Left lobe of liver (tissue), 2 donors: ENCODE results near the gene DCLRE1B. TPM values are rescaled to one million over a fixed set of nuclear protein-coding genes. Genes with fewer than 3 reads are reported as not detected.
A peak's percentile ranks its signal among the peaks of the same experiment; 100 is the strongest.

ENCODE experiments used
- ATAC-seq: fragments of 200-7000 bp; cut with Tn5 transposase; one replicate; pipeline ENCODE4 v1.9.1; 2020; ENCODE audit warnings: mild to moderate bottlenecking, moderate library complexity
- DNase-seq: peaks from one replicate; pipeline ENCODE4 v3.0.0-alpha.2; 2020; ENCODE audit warnings: low spot score
- total RNA-seq: library from RNA; stranded (reverse); gene quantifications from one replicate; pipeline ENCODE4 v1.2.1, GENCODE V29; 2021
- donor health status: DM: no; HTN: no; CAD: no; lungs with moderate emphysema.
- donor health status: DM: no; HTN: yes; CAD: no.

Gene DCLRE1B
- total RNA-seq, 1 donor from 2014 or later, result 1.6 TPM

DNA sequence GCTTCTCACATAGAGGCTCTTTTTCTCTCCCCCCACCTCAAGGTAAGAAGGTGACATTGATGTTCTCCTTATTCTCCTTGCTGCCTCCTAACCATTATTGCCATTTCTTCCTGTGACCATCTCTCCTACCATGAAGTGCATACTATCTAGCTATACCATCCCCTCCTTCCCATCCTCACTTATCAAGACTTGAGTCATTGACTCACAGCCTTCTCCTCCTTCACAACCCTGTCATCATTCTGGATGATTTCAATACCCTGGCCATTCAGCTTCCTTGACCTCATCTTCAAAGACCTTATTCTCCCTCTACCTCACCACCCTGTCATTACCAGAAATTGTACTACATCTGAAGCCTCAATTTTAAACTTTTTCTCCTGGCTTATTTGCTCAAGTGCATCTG is 13.1 kb downstream of the DCLRE1B start:
- DNase-seq (no peak), ATAC-seq (no peak)

DNA sequence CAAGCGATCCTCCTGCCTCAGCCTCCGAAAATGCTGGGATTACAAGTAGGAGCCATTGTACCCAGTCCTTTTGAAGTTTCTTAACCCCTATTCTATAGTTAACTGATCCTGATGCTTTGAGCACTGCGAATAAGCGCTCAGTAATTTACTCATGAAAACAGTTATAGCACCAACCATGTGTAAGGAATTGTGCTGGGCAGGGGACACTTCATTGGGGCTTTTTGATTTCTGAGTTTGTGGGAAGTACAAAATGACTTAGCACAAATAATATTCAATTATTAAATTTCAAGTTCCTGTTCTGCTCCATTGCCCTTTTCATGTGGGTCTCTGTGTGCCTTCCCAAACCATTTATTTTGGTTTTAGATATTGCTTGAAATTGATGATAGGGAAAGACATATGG is 17.8 kb downstream of the DCLRE1B start:
- DNase-seq (no peak), ATAC-seq (no peak)

DNA sequence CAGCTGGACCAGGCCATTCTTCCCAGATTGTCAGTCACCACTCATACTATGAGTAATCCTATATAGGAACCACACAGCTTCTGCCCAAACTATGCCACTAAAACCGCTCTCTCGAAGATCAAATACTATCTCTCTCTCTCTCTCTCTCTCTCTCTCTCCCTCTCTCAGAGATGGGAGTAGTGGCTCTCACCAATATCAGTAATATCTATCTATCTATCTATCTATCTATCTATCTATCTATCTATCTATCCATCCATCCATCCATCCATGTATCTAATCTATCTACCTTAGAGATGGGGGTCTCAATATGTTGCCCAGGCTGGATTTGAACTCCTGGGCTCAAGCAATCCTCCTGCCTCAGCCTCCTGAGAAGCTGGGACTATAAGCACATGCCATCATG is 19.3 kb downstream of the DCLRE1B start:
- ATAC-seq, result no peak

DNA sequence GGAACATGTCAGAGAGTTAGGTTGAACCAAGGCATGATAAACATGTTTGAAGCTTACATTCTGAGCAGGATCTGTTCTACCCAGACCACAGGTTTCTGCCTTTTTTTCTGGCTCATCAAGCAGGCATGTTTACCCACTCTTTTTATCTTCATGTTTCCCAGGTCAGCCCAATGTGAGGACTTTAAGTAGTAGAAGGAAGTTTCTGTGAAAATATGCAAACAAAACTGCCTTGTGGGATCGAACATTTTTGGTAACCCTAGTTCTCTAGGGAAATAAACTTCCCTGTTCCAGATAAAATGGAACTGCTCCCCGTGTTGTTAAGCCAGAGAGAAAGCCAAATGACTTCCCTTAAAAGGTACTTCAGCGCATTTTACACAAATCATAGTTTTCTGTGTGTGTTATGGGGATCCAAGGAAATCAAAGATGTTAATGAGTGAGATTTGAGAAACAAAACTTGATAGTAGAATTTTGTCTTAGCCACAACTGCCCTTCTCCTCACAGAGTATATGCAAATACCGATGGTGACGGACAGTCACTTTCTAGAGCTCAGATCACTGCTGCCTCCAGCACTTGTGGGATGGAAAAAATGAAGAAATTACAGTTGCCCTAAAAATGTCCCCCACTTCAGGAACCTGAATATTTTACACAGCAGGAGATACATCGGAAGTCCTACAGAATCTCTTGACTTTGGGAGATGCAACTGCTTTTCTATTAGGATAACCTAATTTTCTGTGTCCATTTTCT is 23.2 kb downstream of the DCLRE1B start:
- ATAC-seq (no peak), DNase-seq (no peak)

More for the DNA sequence above, 19.3 kb downstream of the DCLRE1B start:
- no peak for DNase-seq

DNA sequence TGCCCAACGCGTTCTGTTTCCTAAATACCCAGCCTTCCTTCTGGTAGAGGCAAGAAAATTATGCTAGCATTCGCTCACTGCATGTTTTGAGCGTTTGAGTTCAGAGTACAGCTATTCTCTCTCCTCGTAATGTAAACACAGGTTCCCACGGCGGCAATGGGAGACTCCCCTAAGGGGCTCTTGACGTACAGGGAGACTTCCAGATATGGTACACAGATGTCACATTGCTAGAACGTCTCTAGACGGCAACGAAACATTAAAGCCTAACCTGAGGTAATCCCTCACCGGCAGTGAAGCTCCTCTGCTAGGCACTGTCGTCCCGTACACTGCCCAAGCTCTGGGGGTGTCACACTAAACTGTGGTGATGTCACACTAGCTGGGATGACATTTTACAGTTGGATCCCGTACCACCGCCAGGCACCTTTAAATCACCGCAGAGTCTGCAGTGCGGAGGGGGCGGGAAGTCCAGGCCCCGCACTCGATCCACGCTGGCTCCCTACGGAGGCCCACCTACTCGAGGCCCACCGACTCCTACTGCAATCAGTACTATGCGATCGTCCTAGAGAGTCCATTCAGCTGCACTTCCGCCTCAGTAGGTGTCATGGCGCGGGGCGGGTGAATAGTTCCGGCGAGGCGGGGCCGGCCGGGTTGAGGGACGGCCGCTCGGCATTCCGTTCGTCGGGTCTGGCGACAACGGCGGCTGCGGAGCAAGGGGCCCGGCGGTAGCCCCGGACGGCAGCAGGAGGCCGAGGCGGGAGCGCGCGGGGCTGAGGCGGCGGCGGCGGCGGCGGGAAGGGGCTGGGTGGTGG is 24.0 kb downstream of the DCLRE1B start, which contains the start of gene HIPK1:
HIPK1 (plus strand) TSS at position 384 of the 809 bp plus-strand sequence.
- ATAC-seq (peak; percentile 92), DNase-seq (peak; percentile 96)

DNA sequence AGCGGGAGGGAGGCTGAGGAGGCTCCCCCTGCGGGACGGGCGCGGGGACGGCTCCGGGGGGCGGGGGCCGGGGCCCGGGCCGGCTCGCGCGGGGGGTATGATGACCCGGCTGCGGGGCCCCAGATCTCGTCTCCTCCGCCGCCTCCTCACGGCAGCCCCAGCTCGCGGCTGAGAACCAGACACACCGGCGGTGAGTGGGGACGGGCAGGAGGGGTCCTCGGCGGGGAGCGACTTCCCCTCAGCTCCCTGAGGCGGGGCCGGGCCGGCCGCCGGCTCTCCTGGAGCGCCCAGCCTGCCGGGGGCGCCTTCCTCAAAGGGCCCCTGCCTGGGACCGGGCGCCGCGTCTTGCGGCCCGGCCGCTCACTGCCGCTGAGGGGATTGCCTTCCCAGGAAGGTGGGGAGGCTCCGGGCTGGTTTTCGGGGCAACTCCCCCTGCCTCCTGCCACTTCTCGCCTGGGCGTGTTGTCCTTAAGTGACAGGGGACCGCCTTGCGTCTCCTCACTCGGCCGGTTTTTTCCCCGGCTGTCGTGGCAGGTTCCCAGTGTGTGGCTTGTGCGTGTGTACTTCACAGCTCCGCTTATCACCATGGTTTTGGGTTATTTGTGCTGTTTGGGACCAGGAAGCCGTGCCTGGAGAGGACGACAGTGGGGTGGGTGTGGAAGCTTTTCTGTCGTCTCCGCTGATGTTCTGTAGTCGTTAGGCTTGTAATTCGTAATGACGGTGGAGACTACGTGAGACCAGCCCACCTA is 24.8 kb downstream of the DCLRE1B start:
- DNase-seq, result peak; percentile 64
- peak; percentile 59 for ATAC-seq

DNA sequence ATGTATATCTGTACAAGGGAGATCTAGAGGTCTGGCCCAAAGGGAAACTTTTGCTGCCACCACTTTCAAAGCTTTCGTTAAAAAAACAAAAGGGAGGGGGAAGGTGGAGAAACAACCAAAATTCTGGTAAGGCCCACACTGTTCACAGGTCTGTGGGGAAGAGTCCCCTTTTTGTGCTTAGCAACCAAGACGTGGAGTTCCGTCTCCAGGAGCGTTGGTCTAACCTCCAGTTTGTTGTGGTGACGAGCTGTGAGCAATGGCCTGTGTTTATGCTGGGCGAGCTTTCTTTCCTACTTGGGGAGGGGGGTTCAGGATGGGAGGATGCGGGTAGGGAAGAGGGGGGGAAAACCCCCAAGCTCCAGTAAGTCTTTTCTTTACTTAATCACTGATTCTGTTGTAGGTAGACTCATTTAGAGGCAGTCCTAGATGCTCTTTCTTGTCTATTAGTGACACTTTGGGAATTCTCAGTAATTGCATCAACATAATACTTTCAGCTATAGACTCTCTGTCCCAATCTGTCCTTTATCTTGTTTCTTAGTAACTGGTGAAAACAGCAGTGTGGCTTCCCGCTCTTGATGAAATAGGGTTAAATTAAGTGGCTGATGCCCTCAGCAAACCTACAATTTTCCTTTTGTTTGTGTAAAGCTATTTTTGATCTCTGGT is 25.5 kb downstream of the DCLRE1B start:
- ATAC-seq (no peak), DNase-seq (no peak)

DNA sequence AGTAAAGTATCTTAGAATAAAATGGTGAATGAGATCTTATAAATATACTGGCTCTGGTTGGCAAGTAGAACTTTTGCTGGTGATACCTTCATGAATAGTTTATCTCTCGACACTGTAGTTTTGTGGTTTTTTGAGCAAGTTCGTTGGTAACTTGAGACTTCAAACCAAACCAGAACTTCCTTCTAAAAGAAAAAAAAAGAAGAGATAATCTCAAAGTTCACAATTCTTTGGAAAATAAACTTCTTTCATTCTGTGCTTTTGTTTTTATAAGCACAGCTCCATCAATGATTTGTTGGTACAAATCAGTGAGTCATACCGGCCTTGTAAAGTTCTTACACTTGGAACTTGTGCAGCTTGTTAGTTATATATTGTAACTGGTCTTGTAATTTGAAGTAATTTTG is 26.3 kb downstream of the DCLRE1B start:
- ATAC-seq, result no peak
- DNase-seq, result no peak

DNA sequence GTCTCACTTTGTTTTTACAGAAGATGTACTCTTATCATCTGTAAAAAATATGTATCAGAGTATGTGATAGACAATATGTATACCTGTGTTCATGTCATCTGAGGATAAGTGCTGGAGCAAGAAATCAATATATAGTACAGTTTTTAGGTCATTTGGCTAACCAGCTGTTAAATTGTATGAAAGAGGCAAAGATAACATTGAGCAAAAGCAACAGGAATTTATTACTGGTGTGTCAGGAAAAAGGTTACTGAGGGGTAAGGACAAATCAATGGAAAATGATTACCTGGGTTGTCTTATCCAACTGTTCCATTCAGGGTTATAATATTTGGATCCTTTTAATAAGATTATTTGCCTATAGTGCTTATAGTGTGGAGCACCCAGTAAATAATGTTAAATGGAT is 28.9 kb downstream of the DCLRE1B start:
- ATAC-seq (no peak), DNase-seq (no peak)

DNA sequence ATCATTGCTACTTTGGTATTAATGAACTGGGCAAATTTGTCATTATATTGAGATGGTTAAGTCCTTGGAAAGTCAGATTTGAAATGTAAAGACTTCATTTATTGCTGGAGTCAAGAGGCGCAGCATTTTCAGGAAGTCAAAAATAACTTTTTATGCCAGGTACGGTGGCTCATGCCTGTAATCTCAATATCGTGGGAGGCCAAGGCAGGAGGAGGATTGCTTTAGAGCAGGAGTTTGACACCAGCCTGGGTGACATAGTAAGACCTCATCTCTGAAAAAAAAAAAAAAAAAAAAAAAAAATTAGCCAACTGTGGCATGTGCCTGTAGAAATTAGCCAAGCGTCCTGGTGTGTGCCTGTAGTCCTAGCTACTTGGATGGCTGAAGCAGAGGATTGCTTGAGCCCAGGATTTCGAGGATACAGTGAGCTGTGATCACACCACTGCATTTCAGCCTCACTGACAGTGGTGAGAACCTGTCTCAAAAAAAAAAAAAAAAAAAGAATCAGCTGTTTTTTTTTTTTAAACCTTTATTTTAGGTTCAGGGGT is 29.5 kb downstream of the DCLRE1B start:
- ATAC-seq, result no peak
- DNase-seq, result no peak

DNA sequence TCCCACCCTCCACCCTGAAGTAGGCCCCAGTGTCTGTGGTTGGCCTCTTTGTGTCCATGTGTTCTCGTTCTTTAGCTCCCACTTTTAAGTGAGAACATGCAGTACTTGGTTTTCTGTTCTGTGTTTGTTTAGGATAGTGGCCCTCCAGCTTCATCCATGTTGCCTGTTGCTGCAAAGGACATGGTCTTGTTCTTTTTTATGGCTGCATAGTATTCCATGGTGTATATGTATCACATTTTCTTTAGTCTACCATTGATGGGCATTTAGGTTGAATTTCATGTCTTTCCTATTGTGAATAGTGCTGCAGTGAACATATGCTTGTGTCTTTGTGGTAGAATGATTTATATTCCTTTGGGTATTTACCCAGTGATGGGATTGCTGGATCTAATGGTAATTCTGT is 30.1 kb downstream of the DCLRE1B start:
- no peak for DNase-seq
- no peak for ATAC-seq

DNA sequence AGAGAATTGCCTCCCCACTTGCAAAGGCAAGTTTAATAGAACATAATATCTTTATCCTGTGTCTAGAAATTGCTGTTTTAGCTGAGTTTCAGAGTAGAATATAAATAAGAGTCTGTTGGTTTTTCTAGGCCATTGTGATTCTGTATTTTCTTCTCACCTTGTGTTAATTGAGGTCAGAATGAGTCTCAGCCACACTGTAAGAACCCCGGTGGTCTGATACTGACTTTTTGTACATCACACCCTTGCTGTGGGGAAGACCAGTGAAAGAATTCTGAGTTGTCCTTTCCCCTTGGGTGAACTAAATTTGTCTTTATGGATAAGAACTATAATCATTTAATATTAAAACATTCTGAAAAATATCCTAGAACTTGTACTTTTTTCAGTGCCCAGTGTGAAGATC is 30.8 kb downstream of the DCLRE1B start:
- DNase-seq (no peak), ATAC-seq (no peak)

DNA sequence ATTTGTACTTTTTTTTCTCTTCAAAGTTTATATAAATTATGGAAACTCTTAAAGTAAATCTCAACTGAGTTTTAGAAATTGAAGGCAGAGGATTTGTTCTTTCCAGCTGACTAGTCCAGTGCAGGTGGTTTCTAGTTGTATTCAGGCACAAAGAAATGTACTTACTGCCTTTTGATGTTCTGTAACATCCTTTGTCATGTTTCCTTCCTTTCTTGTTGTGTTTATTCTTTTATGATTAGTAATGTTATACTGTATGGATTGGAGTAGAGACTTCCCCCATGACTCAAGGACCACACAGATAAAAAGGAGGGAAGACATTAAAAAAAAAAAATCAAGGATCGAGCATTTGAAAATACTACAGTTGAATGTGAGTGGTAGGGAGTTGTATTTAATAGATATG is 32.0 kb downstream of the DCLRE1B start:
- ATAC-seq (no peak), DNase-seq (no peak)

DNA sequence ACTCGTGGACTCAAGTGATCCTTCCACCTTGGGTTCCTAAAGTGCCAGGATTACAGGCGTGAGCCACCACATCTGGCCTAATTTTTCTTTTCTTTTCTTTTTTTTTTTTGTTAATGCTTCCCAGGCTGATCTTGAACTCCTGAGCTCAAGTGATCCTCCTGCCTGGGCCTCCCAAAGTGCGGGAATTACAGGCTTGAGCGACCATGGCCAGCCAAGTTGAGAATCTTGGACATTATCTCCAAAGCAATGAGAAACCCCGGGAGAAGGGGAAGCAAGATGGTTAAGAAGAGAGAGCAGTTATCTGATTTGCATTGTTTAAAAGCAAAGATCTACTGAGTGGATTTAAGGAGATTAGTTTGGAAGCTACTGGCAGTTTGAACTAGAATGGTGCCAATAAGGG is 33.1 kb downstream of the DCLRE1B start:
- ATAC-seq, result no peak
- DNase-seq, result no peak

DNA sequence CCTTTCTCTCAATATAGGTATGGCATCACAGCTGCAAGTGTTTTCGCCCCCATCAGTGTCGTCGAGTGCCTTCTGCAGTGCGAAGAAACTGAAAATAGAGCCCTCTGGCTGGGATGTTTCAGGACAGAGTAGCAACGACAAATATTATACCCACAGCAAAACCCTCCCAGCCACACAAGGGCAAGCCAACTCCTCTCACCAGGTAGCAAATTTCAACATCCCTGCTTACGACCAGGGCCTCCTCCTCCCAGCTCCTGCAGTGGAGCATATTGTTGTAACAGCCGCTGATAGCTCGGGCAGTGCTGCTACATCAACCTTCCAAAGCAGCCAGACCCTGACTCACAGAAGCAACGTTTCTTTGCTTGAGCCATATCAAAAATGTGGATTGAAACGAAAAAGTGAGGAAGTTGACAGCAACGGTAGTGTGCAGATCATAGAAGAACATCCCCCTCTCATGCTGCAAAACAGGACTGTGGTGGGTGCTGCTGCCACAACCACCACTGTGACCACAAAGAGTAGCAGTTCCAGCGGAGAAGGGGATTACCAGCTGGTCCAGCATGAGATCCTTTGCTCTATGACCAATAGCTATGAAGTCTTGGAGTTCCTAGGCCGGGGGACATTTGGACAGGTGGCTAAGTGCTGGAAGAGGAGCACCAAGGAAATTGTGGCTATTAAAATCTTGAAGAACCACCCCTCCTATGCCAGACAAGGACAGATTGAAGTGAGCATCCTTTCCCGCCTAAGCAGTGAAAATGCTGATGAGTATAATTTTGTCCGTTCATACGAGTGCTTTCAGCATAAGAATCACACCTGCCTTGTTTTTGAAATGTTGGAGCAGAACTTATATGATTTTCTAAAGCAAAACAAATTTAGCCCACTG is 35.5 kb downstream of the DCLRE1B start:
- DNase-seq (no peak), ATAC-seq (peak; percentile 74)

DNA sequence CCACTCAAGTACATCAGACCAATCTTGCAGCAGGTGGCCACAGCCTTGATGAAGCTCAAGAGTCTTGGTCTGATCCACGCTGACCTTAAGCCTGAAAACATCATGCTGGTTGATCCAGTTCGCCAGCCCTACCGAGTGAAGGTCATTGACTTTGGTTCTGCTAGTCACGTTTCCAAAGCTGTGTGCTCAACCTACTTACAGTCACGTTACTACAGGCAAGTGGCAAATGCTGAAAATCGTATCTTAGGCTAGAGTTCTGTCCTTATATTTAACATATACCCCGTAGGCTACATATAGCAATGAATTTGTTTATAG is 36.1 kb downstream of the DCLRE1B start:
- DNase-seq (peak; percentile 61), ATAC-seq (peak; percentile 92)

DNA sequence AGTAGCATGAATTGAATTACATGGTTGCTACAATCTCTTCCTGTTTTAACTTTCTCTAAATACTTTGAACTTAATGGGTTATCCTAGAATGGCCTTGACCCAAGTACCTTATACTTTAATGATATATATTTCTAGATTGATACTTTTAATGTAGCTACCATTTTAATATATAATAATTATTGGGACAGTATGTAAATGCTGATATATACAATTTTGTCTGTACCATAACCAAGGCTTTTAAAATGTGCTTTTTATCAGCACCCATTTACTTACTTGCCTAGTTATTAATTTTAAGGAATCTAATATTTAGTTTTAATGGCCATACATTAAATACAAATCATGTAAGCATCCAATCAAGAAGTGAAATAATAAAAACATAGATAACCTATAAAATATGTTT is 37.4 kb downstream of the DCLRE1B start:
- ATAC-seq, result no peak

DNA sequence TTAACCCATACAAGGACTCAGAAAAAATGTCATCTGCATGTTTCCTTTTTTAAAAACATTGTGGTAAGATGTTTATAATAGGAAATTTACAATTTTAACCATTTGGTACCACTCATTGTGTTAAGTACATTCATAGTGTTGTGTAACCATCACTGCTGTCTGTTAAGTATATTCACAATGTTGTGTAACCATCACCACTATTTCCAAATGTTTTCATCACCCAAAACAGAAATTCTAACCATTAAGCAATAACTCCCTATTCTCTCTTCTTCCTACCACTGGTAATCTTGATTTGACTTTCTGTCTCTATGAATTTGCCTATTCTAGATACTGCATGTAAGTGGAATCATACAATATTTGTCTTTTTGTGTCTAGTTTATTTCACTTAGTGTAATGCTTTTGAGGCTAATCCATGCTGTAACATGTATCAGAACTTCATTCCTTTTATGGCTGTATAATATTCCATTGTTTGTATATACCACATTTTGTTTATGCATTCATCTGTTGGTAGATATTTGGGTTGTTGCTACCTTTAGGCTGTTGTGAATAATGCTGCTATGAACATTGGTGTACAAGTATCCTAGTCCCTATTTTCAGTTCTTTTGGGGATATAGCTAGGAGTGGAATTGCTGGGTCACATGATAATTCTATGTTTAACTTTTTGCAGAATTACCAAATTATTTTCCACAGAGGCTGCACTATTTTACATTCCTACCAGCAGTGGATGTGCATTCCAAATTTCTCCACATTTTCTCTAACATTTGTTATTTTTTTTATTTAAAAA is 38.1 kb downstream of the DCLRE1B start:
- DNase-seq (no peak), ATAC-seq (no peak)

More for the DNA sequence above, 37.4 kb downstream of the DCLRE1B start:
- no peak for DNase-seq

DNA sequence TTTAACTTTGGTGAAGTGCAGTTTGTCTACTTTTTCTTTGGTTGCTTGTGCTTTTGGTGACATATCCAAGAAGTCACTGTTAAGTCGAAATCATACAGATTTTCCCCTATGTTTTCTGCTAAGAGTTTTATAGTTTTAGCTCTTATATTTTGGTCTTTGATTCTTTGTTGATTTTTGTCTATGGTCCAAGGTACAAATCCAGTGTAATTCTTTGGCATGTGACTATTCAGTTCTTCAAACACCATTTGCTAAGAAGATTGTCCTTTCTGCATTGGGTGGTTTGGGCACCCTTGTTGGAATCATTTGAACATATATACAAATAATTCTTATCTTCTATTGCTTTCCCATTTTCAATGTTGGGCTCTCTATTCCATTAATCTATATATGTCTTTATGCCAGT is 40.2 kb downstream of the DCLRE1B start:
- ATAC-seq, result no peak

More for the DNA sequence above, 40.2 kb downstream of the DCLRE1B start:
- no peak for DNase-seq
